Measurements from ENCODE around the gene SPDYE3.

DNA sequence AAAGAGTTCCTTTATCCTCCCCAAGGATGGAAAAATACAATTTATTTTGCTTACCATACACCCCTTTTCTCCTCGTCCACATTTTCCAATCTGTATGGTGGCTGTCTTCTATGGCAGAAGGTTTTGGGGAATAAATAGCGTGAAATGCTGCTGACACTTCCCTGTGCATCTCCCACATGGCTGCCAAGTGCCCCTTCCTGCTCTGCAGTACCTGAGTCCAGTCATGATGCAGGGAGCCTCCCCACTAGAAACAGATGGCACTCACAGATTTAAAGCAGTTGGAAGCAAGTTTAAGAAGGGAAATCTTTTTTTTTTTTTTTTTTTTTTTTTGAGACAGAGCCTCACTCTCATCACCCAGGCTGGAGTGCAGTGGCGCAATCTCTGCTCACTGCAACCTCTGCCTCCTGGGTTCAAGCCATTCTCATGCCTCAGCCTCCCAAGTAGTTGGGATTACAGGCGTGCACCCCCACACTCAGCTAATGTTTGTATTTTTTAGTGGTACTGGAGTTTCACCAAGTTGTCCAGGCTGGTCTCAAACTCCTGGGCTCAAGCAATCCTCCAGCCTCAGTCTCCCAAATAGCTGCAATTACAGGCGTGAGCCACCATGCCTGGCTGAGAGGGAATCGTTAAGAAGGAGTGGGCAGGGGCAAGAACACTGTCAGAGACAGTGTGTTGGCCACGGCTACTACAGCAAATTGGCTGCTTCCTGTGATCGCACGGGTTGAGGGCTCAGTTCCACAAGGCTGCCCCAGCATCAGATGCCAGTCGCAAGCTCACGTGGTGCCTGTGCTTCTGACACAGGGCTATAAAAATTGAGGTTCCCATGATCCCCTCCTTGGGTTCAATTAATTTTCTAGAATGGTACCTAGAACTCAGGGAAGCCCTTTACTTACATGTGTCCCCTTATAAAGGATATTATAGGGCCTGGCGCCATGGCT is 60.4 kb downstream of the SPDYE3 start:
- no peak for TF ChIP-seq EP300 (IDR thresholded peaks at IDR 0.05)
- no peak for TF ChIP-seq CTCF (IDR thresholded peaks at IDR 0.05)
- no peak for TF ChIP-seq POLR2A (IDR thresholded peaks at IDR 0.05; ENCODE audit: low read depth)

Data from esophagus muscularis mucosa (tissue), 4 donors.